ENCODE measurements around the gene TMEM190.

GRCh38 chr19:55355213-55355821 is 21.3 kb upstream of the TMEM190 start:
- no peak for TF ChIP-seq CTCF (IDR thresholded peaks at IDR 0.05; ENCODE audit: extremely low read depth in 1 of 2, insufficient read depth in 1 of 2, low read depth in 1 of 2, low read length in 2 of 2)
- no peak for TF ChIP-seq POLR2A (IDR thresholded peaks at IDR 0.05; ENCODE audit: low read depth, low read length)
- no peak for TF ChIP-seq POLR2AphosphoS5 (IDR thresholded peaks at IDR 0.05; ENCODE audit: insufficient read depth, low read depth, low read length)
- TF ChIP-seq GATA2 (IDR thresholded peaks at IDR 0.05; ENCODE audit: insufficient read depth, insufficient read length, low read depth, low read length): no peak
- no peak for TF ChIP-seq FOS (IDR thresholded peaks at IDR 0.05; ENCODE audit: borderline replicate concordance, insufficient read depth, low read length)

All from endothelial cell of umbilical vein (primary cell).